ENCODE measurements around the gene VASH1.

Gene VASH1

DNA sequence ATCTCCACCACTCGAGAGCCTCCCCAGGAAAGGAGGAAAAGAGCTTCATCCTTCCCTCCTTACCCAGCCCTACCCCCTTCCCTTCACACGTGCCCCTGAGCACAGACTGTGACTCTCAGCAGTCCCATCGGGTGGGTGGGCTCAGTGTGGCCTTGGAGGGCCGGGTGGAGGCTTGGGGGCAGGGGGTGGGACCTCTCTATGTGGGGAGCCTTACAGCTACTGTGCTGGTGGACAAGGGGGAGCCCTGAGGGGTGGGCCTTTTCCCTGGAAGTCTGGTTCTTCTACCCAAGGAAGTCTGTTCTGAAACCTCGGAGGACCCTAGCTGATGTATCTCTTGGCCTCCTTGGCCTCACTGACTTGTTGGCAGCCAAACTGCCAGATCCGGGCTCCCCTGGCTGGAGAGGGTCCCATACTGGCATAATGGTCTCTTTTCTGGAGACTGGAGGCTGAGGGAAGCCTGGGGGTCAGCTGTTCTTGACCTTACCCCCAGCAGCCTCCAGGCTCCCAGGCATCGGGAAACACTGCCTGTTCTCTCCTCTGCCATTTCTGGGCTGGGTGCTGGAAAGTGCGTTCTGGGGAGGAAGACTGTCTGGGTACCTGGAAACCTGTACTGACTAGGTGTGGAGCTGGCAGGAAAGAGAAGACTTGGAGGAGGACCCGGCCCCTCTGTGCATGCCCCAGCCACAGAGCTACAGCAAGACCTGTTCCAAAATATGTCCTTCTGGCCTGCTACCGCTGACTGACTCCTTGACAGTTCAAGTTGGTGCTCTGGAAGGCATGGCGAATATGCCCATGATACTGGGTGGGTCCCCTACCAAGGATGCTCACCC lies 7.6 kb downstream of the VASH1 start:
- intact Hi-C loops (cut with DNase I) = no loop called here
- peak in 7 of 42 donors; percentile 1 to 33 (median 6) for DNase-seq

DNA sequence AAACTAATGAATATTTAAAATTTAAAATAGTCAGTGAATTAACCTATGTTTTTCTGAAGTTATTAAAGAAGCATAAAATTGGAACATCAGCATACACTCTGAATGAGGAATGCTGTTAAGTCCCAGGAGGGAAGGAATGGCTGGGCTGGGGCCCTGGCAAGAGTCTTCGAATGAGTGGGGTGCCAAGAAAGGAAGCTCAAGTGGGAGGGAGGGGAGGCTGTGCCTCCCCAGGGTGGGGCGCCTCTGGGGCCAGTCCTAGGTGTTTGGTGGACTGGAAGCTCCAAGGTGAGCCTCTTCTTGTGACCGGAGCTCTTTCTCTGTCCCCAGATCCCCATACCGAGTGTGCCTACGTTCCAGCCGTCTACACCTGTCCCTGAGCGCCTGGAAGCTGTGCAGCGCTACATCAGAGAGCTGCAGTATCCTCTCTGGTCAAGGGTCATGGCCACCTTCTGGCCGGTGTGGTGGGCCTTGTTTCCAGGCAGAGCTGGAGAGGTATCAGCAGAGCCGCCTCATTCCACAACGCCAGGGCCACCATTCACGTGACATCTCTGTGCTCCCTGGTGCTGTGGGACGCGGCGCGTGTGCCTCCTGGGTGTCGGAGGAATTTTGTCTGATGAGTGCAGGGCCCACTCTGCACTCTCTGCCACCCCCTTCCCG lies 8.5 kb downstream of the VASH1 start:
- intact Hi-C loops (cut with DNase I) = no loop called here
- peak in 9 of 42 donors; percentile 0 to 39 (median 6) for DNase-seq

GRCh38 chr14:76770521-76771436 lies 9.5 kb downstream of the VASH1 start:
- peak in 11 of 42 donors; percentile 1 to 41 (median 14) for DNase-seq
- intact Hi-C loops (cut with DNase I) = no loop called here

DNA sequence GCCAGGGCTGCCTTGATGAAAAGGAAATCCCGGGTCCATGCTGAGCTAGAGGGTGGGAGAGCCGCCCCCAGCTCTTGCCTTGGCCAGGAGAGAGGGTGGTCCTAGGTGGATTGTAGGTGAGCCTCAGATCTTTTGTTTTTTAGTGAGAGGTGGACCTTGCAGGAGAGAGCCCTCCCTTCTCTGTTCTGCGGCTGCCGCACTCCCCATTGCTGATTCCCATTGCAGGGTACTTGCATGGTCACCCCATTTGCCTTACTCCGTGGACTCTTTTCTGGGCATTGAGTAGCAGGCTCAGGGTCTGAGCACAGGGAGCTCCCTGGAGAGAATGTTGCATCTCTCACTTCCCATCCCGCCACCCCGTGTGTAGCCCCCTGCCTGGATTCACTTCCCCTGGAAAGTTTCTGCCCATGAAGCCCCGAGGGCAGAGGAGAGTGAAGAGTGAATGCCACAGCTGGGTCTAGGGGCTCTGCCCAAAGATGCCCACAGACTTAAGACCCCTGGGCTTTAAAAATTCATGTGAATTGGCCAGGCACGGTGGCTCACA lies 10.2 kb downstream of the VASH1 start:
- intact Hi-C loops (cut with DNase I) = no loop called here
- peak in 9 of 42 donors; percentile 3 to 44 (median 15) for DNase-seq

DNA sequence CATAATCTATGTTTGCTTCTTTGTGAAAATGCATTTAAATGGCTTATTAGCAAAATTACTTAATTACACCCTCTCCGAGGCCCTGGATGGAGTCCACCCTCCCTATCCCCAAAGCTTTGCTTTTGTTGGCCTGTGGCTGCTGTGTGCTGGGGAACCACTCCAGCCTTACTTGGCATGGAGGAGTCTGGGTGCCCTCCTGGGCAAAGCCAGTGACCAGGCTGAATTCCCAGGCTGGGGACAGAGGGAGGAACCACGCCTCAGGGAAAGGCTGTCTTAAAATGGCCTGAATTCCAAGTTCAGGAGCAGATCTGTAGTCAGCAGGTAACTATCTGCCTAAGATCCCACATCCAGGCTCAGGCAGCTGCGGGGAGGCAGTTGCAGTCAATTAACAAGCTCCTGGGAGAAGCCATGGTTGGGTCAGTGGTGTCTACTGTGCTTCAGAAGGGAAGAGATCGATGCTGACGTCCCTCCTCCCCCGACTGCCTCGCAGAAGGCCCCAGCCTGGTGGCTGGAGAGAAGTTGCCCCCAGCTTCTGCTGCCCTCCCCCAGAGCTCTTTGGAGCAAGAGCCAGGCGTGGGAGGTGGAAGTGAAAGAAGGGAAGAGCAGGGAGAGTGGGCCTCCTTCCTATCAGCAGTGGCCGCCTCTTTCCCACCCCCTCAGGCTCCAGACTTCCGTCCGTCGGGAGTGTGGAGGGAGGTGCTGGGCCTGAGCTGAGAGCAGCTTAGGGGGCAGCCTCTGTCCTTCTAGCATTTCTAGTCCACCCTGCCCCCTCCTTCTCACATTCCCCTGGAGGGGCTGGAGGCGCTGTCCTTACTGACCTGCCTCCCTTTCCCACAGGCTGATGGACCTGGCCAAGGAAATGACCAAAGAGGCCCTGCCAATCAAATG lies 11.3 kb downstream of the VASH1 start:
- peak in 27 of 42 donors; percentile 9 to 77 (median 54) for DNase-seq
- intact Hi-C loops (cut with DNase I) = no loop called here

- intact Hi-C loops (cut with DNase I) = no loop called here
- DNase-seq = peak in 17 of 42 donors; percentile 0 to 84 (median 58)
Measured at GRCh38 chr14:76773188-76773885, 12.1 kb downstream of the VASH1 start.

GRCh38 chr14:76773956-76774820 lies 12.9 kb downstream of the VASH1 start:
- intact Hi-C loops (cut with DNase I) = no loop called here
- peak in 5 of 42 donors; percentile 0 to 37 (median 16) for DNase-seq

GRCh38 chr14:76774821-76775694 lies 13.8 kb downstream of the VASH1 start:
- DNase-seq = peak in 4 of 42 donors; percentile 9 to 39 (median 22)

GRCh38 chr14:76775695-76776427 lies 14.6 kb downstream of the VASH1 start:
- peak in 4 of 42 donors; percentile 12 to 42 (median 35) for DNase-seq
- intact Hi-C loops (cut with DNase I) = no loop called here

More at GRCh38 chr14:76774821-76775694, 13.8 kb downstream of the VASH1 start:
- intact Hi-C loops (cut with DNase I) = no loop called here

DNA sequence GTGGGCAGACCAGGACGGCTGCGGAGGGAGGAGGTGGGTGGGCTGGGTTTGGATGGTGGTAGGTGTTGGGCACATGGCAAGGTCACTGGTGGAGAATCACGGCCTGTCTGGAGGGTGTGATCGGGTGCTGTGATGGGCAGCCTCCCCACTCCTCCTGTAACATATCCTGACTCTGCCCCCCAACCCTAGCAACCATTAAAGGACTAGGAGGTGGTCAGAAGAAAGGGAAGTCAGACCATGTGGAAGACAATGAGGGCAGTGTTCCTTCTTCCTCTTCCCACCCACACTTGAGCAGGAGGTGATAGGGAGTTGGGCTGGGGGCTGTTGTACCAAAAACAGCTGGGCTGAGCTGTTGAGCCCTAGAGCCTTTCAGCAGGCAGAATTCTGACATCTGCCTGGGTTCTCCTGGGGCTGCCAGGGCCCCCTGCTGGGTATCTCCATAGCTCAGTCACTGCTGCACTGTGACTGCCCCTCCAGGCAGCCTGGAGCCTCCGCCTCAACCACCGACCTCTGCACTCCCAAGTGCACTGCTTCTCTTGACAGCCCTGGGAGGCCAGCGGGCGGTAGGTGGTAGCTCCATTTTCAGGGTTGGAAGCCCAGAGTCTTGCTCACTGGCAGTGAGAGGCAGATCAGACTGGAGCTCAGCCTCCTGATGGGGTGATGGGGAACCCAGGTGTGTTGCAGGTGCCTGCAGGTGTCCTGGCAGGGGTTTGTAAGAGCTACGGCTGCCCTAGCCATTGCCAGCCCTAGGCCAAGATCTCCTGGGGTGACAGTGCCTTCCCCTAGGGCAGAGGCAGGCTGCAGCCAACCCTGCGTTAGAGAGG lies 15.4 kb downstream of the VASH1 start:
- intact Hi-C loops (cut with DNase I) = no loop called here
- peak in 4 of 42 donors; percentile 36 to 44 (median 38) for DNase-seq

DNA sequence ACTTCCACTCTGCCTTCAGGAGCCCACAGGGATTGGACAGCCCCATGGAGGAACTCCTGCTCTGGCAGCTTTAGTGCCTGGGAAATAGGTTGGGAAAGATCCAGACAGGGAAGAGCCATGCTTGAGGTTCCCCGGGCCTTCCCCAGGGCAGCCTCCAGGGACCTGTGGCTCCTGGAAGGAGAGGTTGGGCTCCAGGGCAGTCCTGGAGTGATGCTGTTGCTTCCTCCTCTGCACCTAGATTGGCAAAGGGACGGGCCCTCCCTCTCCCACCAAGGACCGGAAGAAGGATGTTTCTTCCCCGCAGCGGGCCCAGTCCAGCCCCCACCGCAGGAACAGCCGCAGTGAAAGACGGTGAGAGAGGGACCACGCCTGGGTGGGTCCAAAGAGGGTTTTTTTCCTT lies 16.5 kb downstream of the VASH1 start:
- DNase-seq = peak in 1 of 42 donors; percentile 33
- intact Hi-C loops (cut with DNase I) = no loop called here

DNA sequence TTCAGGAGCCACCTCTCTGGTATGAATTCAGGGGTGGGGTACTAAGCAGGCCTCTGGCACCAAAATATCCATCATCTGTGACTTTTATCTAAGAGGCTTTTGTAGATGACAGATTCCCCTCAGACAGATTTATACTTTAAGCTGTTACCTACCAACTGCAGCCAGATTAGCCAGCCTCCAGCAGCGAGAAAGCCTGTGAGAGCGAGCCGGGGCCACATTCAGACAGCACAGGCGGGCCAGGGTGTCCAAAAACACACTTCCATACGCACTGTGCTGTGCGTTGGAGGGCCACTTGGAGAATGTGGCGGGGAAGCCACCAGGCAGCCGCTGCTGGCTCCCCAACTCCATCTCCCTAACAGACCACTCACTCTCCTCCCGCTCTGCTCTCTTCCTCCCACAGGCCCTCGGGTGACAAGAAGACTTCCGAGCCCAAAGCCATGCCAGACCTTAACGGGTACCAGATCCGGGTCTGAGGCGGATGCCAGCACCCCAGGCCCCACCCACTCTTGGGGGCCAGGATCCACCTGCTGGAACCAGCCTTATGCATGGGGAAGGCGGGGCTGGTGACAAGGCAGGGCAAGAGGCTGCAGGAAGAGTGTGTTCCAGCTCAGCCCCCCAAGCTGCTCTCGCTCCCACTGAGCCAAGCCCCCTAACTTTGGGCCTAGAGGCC lies 17.4 kb downstream of the VASH1 start:
- peak in 1 of 42 donors; percentile 39 for DNase-seq
- intact Hi-C loops (cut with DNase I) = no loop called here
